NCI-H526 treated with DMSO at 0.1 percent for 48 hours (cell line): ENCODE results near the gene KDM5B.
"Not testable (repeated sequence)": the region's sequence is repeated elsewhere in the genome, so short reads cannot be mapped to it uniquely, and the experiment has no call there.

ENCODE experiments used
- DNase-seq: peaks from one replicate; lab custom pipeline; 2025; lab: John Stamatoyannopoulos, UW

The KDM5B gene

GRCh38 chr1:202791077-202791747, 17.0 kb downstream of the KDM5B start:
- DNase-seq, result no peak

- DNase-seq, result no peak
Observed at GRCh38 chr1:202788800-202789199, 19.4 kb downstream of the KDM5B start.

GRCh38 chr1:202786804-202787203, 21.4 kb downstream of the KDM5B start:
- no peak for DNase-seq

- no peak for DNase-seq
Observed at GRCh38 chr1:202781180-202781579, 27.0 kb downstream of the KDM5B start.

- no peak for DNase-seq
Observed at GRCh38 chr1:202770135-202770534, 38.1 kb downstream of the KDM5B start.

- no peak for DNase-seq
Observed at GRCh38 chr1:202765721-202766120, 42.5 kb downstream of the KDM5B start.

- DNase-seq, result no peak
Observed at GRCh38 chr1:202762019-202762418, 46.2 kb downstream of the KDM5B start.

- no peak for DNase-seq
Observed at GRCh38 chr1:202760589-202760988, 47.6 kb downstream of the KDM5B start.

GRCh38 chr1:202756391-202756790, 51.8 kb downstream of the KDM5B start:
- DNase-seq, result no peak

GRCh38 chr1:202754293-202754692, 53.9 kb downstream of the KDM5B start:
- no peak for DNase-seq

- DNase-seq, result no peak
Observed at GRCh38 chr1:202752774-202753173, 55.4 kb downstream of the KDM5B start.

GRCh38 chr1:202750761-202751160, 57.5 kb downstream of the KDM5B start:
- DNase-seq, result no peak

- DNase-seq, result no peak
Observed at GRCh38 chr1:202750024-202750423, 58.2 kb downstream of the KDM5B start.

- DNase-seq, result no peak
Observed at GRCh38 chr1:202745323-202745888, 62.8 kb downstream of the KDM5B start.

GRCh38 chr1:202744770-202745169, 63.5 kb downstream of the KDM5B start:
- not testable (repeated sequence) for DNase-seq

GRCh38 chr1:202742496-202742895, 65.7 kb downstream of the KDM5B start:
- DNase-seq, result no peak

- DNase-seq, result no peak
Observed at GRCh38 chr1:202733251-202733650, 75.0 kb downstream of the KDM5B start.

- no peak for DNase-seq
Observed at GRCh38 chr1:202728951-202729350, 79.3 kb downstream of the KDM5B start.

- no peak for DNase-seq
Observed at GRCh38 chr1:202725526-202725925, 82.7 kb downstream of the KDM5B start.

GRCh38 chr1:202723708-202724107, 84.5 kb downstream of the KDM5B start:
- no peak for DNase-seq

- not testable (repeated sequence) for DNase-seq
Observed at GRCh38 chr1:202723046-202723445, 85.2 kb downstream of the KDM5B start.

GRCh38 chr1:202716654-202717053, 91.6 kb downstream of the KDM5B start:
- no peak for DNase-seq

GRCh38 chr1:202714202-202714601, 94.0 kb downstream of the KDM5B start:
- DNase-seq, result not testable (repeated sequence)

- DNase-seq, result no peak
Observed at GRCh38 chr1:202713110-202713509, 95.1 kb downstream of the KDM5B start.
